Mammary epithelial cell (primary cell): ENCODE data around the gene TRMT10A.

Experiments
- CTCF ChIP-seq, 2 donors: IDR thresholded peaks in 1 of 2; conservative IDR thresholded peaks in 1 of 2; 2 replicates each; pipeline ENCODE4 v1.5.1; 2011 to 2012; ENCODE audit warnings: inconsistent platforms in 2 of 2, low read length in 2 of 2, mild to moderate bottlenecking in 2 of 2, control low read depth in 1 of 2, low read depth in 1 of 2; ENCODE audit not compliant: insufficient read depth in 1 of 2; ENCODE audit errors: extremely low read depth in 1 of 2
- EZH2 ChIP-seq: IDR thresholded peaks from 2 replicates; pipeline ENCODE4 v1.6.1; 2012; ENCODE audit warnings: low read length, inconsistent platforms, borderline replicate concordance

GRCh38 chr4:99563310-99564186 lies at the start of gene TRMT10A:
- TF ChIP-seq CTCF (conservative IDR thresholded peaks at IDR 0.05 in 1 of 2, IDR thresholded peaks at IDR 0.05 in 1 of 2; ENCODE audit: extremely low read depth in 1 of 2, insufficient read depth in 1 of 2, low read depth in 1 of 2, low read length in 2 of 2) (no peak), EZH2 (no peak)
